Measurements from ENCODE around the gene OSBPL1A.

Gene OSBPL1A

GRCh38 chr18:24326211-24326610, 71.4 kb downstream of the OSBPL1A start:
- DNase-seq, result no peak

- DNase-seq, result no peak
Measured at GRCh38 chr18:24322584-24323136, 75.0 kb downstream of the OSBPL1A start.

GRCh38 chr18:24321071-24321470, 76.6 kb downstream of the OSBPL1A start:
- DNase-seq, result no peak

GRCh38 chr18:24319757-24320156, 77.9 kb downstream of the OSBPL1A start:
- no peak for DNase-seq

GRCh38 chr18:24317370-24317769, 80.3 kb downstream of the OSBPL1A start:
- no peak for DNase-seq

GRCh38 chr18:24315170-24315569, 82.5 kb downstream of the OSBPL1A start:
- DNase-seq, result no peak

- no peak for DNase-seq
Measured at GRCh38 chr18:24306201-24306600, 91.4 kb downstream of the OSBPL1A start.

- no peak for DNase-seq
Measured at GRCh38 chr18:24300703-24301102, 96.9 kb downstream of the OSBPL1A start.

- DNase-seq, result no peak
Measured at GRCh38 chr18:24296276-24296675, 101.3 kb downstream of the OSBPL1A start.

- DNase-seq, result no peak
Measured at GRCh38 chr18:24293254-24293653, 104.4 kb downstream of the OSBPL1A start.

GRCh38 chr18:24278591-24278990, 119.0 kb downstream of the OSBPL1A start:
- no peak for DNase-seq

- no peak for DNase-seq
Measured at GRCh38 chr18:24277516-24278195, 120.0 kb downstream of the OSBPL1A start.

- DNase-seq, result no peak
Measured at GRCh38 chr18:24276994-24277393, 120.6 kb downstream of the OSBPL1A start.

- no peak for DNase-seq
Measured at GRCh38 chr18:24274837-24275236, 122.8 kb downstream of the OSBPL1A start.

GRCh38 chr18:24273596-24273995, 124.0 kb downstream of the OSBPL1A start:
- DNase-seq, result no peak

GRCh38 chr18:24272229-24272525, 125.4 kb downstream of the OSBPL1A start:
- DNase-seq, result no peak

GRCh38 chr18:24271381-24272228, 126.0 kb downstream of the OSBPL1A start:
- DNase-seq, result no peak

- no peak for DNase-seq
Measured at GRCh38 chr18:24270937-24271380, 126.7 kb downstream of the OSBPL1A start.

- DNase-seq, result no peak
Measured at GRCh38 chr18:24270358-24270936, 127.2 kb downstream of the OSBPL1A start.

GRCh38 chr18:24268784-24269550, 128.7 kb downstream of the OSBPL1A start:
- no peak for DNase-seq

GRCh38 chr18:24267878-24268277, 129.7 kb downstream of the OSBPL1A start:
- DNase-seq, result no peak

GRCh38 chr18:24266131-24266530, 131.5 kb downstream of the OSBPL1A start:
- DNase-seq, result no peak

GRCh38 chr18:24265502-24266064, 132.0 kb downstream of the OSBPL1A start:
- DNase-seq, result no peak
